ENCODE data around the gene GHRHR.

DNA sequence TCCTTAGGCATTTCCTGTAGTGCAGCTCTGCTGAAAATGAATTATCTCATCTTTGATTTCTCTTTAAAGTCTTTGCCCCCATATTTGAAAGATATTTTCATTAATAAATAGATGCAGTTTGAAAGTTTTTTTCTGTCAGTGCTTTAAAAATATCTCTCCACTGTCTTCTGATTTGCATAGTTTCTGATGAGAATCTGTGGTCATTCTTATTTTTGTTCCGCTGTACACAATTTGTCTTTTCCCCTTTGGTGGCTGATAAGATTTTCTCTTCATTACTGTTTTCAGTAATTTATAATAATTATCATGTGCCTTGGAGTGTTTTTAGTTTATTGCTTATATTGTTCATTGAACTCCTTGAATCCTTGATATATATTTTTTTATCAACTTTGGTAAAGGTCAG is 7.0 kb upstream of the GHRHR start:
- TF ChIP-seq EZH2 (IDR thresholded peaks at IDR 0.05; ENCODE audit: borderline replicate concordance, insufficient read depth, low read length, poor library complexity, severe bottlenecking) (no peak), POLR2AphosphoS5 (IDR thresholded peaks at IDR 0.05) (no peak), REST (IDR thresholded peaks at IDR 0.05; ENCODE audit: borderline replicate concordance) (no peak), RAD21 (conservative IDR thresholded peaks at IDR 0.05) (no peak), EP300 (conservative IDR thresholded peaks at IDR 0.05; ENCODE audit: poor library complexity, severe bottlenecking) (no peak), MXI1 (conservative IDR thresholded peaks at IDR 0.05; ENCODE audit: poor library complexity, severe bottlenecking) (no peak), TAF1 (IDR thresholded peaks at IDR 0.05; ENCODE audit: low read depth) (no peak), SMC3 (conservative IDR thresholded peaks at IDR 0.05; ENCODE audit: poor library complexity) (no peak)
- TF ChIP-seq, protein P1, sequence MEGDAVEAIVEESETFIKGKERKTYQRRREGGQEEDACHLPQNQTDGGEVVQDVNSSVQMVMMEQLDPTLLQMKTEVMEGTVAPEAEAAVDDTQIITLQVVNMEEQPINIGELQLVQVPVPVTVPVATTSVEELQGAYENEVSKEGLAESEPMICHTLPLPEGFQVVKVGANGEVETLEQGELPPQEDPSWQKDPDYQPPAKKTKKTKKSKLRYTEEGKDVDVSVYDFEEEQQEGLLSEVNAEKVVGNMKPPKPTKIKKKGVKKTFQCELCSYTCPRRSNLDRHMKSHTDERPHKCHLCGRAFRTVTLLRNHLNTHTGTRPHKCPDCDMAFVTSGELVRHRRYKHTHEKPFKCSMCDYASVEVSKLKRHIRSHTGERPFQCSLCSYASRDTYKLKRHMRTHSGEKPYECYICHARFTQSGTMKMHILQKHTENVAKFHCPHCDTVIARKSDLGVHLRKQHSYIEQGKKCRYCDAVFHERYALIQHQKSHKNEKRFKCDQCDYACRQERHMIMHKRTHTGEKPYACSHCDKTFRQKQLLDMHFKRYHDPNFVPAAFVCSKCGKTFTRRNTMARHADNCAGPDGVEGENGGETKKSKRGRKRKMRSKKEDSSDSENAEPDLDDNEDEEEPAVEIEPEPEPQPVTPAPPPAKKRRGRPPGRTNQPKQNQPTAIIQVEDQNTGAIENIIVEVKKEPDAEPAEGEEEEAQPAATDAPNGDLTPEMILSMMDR (IDR thresholded peaks at IDR 0.05; ENCODE audit: poor library complexity, severe bottlenecking), result no peak

Measured in neural cell (in vitro differentiated cells).